Adipocyte (in vitro differentiated cells): Measurements from ENCODE around the gene GAS2.
"Not testable (repeated sequence)": the region's sequence is repeated elsewhere in the genome, so short reads cannot be mapped to it uniquely, and the experiment has no call there.

ENCODE experiments used
- DNase-seq: peaks from one replicate; pipeline ENCODE4 v3.0.0-alpha.2; 2015; ENCODE audit warnings: low read depth
- H3K27me3 ChIP-seq: replicated peaks from 2 replicates; pipeline ENCODE4 v1.7.0; 2013; ENCODE audit warnings: mild to moderate bottlenecking, low read length, moderate library complexity; ENCODE audit not compliant: control insufficient read depth, insufficient read depth
- H3K36me3 ChIP-seq: 2 replicates; pipeline ENCODE4 v1.7.0; 2013; ENCODE audit warnings: low read length, mild to moderate bottlenecking, moderate library complexity; ENCODE audit not compliant: control insufficient read depth, insufficient read depth, severe bottlenecking
- H3K4me1 ChIP-seq: 2 replicates; pipeline ENCODE4 v1.7.0; 2013; ENCODE audit warnings: mild to moderate bottlenecking, low read length, moderate library complexity; ENCODE audit not compliant: control insufficient read depth, insufficient read depth
- H3K4me3 ChIP-seq: 2 replicates; pipeline ENCODE4 v1.7.0; 2013; ENCODE audit warnings: mild to moderate bottlenecking, low read length, moderate library complexity
- H3K9ac ChIP-seq: 2 replicates; pipeline ENCODE4 v1.7.0; 2013; ENCODE audit warnings: mild to moderate bottlenecking, low read length, moderate library complexity
- H3K9me3 ChIP-seq: 2 replicates; pipeline ENCODE4 v1.7.0; 2013; ENCODE audit warnings: mild to moderate bottlenecking, low read length, moderate library complexity; ENCODE audit not compliant: control insufficient read depth

Gene GAS2

GRCh38 chr11:22641559-22641958 lies 24.9 kb upstream of the GAS2 start:
- Histone ChIP-seq H3K4me1 (no peaks in the 10 kb centered on the region), H3K9ac (no peak overlapping the region), H3K27me3 (no peaks in the 10 kb centered on the region), H3K36me3 (no peaks in the 10 kb centered on the region), H3K9me3 (no peaks in the 10 kb centered on the region), H3K4me3 (no peak overlapping the region)
- DNase-seq = no peak

GRCh38 chr11:22652346-22652745 lies 14.1 kb upstream of the GAS2 start:
- H3K36me3 ChIP-seq, H3K4me3 ChIP-seq, DNase-seq, H3K9me3 ChIP-seq, H3K27me3 ChIP-seq, H3K9ac ChIP-seq, H3K4me1 ChIP-seq: not testable (repeated sequence)

GRCh38 chr11:22656130-22656529 lies 10.3 kb upstream of the GAS2 start:
- Histone ChIP-seq H3K36me3 (no peaks in the 10 kb centered on the region), H3K9me3 (no peaks in the 10 kb centered on the region), H3K4me1 (no peaks in the 10 kb centered on the region), H3K9ac (no peak overlapping the region), H3K27me3 (peaks cover 3% of the 10 kb centered on the region), H3K4me3 (no peak overlapping the region)
- DNase-seq = peak; percentile 70

- DNase-seq = no peak
- H3K9me3 ChIP-seq = no peaks in the 10 kb centered on the region
- H3K4me3 ChIP-seq = no peak overlapping the region
- H3K36me3 ChIP-seq = no peaks in the 10 kb centered on the region
- H3K27me3 ChIP-seq = peaks cover 3% of the 10 kb centered on the region
- no peaks in the 10 kb centered on the region for H3K4me1 ChIP-seq
- no peak overlapping the region for H3K9ac ChIP-seq
These were observed 9.2 kb upstream of the GAS2 start for GRCh38 chr11:22657101-22657694.

GRCh38 chr11:22659783-22660182 lies 6.6 kb upstream of the GAS2 start:
- DNase-seq = no peak
- Histone ChIP-seq H3K9me3 (no peaks in the 10 kb centered on the region), H3K36me3 (no peaks in the 10 kb centered on the region), H3K27me3 (peaks cover 3% of the 10 kb centered on the region), H3K4me3 (no peak overlapping the region), H3K4me1 (no peaks in the 10 kb centered on the region), H3K9ac (no peak overlapping the region)

GRCh38 chr11:22666688-22667439 lies 453 bp downstream of the GAS2 start:
- H3K27me3 ChIP-seq = peaks cover 41% of the 10 kb centered on the region
- H3K4me1 ChIP-seq = peaks cover 9% of the 10 kb centered on the region
- H3K4me3 ChIP-seq = peak overlapping the region; percentile 77
- peak; percentile 35 for DNase-seq
- no peaks in the 10 kb centered on the region for H3K9me3 ChIP-seq
- no peaks in the 10 kb centered on the region for H3K36me3 ChIP-seq
- peak overlapping the region; percentile 4 for H3K9ac ChIP-seq

- peaks cover 9% of the 10 kb centered on the region for H3K4me1 ChIP-seq
- H3K4me3 ChIP-seq = no peak overlapping the region
- H3K9me3 ChIP-seq = no peaks in the 10 kb centered on the region
- DNase-seq = no peak
- peaks cover 41% of the 10 kb centered on the region for H3K27me3 ChIP-seq
- H3K36me3 ChIP-seq = no peaks in the 10 kb centered on the region
- H3K9ac ChIP-seq = no peak overlapping the region
These were observed 1.8 kb downstream of the GAS2 start for GRCh38 chr11:22668005-22668796.

GRCh38 chr11:22669368-22669767 lies 3.0 kb downstream of the GAS2 start:
- H3K9me3 ChIP-seq = no peaks in the 10 kb centered on the region
- peaks cover 9% of the 10 kb centered on the region for H3K4me1 ChIP-seq
- H3K27me3 ChIP-seq = peaks cover 41% of the 10 kb centered on the region
- H3K4me3 ChIP-seq = no peak overlapping the region
- DNase-seq = no peak
- no peak overlapping the region for H3K9ac ChIP-seq
- no peaks in the 10 kb centered on the region for H3K36me3 ChIP-seq

GRCh38 chr11:22670830-22671229 lies 4.4 kb downstream of the GAS2 start:
- H3K4me1 ChIP-seq = peaks cover 9% of the 10 kb centered on the region
- peaks cover 34% of the 10 kb centered on the region for H3K27me3 ChIP-seq
- H3K9me3 ChIP-seq = no peaks in the 10 kb centered on the region
- no peaks in the 10 kb centered on the region for H3K36me3 ChIP-seq
- H3K4me3 ChIP-seq = no peak overlapping the region
- no peak overlapping the region for H3K9ac ChIP-seq
- no peak for DNase-seq

- Histone ChIP-seq H3K4me1 (peaks cover 4% of the 10 kb centered on the region), H3K9me3 (no peaks in the 10 kb centered on the region), H3K36me3 (no peaks in the 10 kb centered on the region), H3K9ac (no peak overlapping the region), H3K27me3 (peaks cover 30% of the 10 kb centered on the region), H3K4me3 (no peak overlapping the region)
- no peak for DNase-seq
These were observed 5.3 kb downstream of the GAS2 start for GRCh38 chr11:22671751-22672150.
